IMR-90 (cell line): ENCODE measurements around the gene SLC6A3. TPM values are rescaled to one million over a fixed set of nuclear protein-coding genes. Genes with fewer than 3 reads are reported as not detected.

ENCODE experiments used
- ATAC-seq: fragments of 200-7000 bp; cut with Tn5 transposase; 2 replicates; pipeline ENCODE4 v1.9.1; 2020; ENCODE audit warnings: low read depth, mild to moderate bottlenecking, moderate library complexity
- BruUV-seq: library from RNA; stranded (reverse); fragments of 400-500 nt; replicated peaks from 2 replicates; lab custom pipeline; 2021; lab: Mats Ljungman, UMichigan
- CTCF ChIA-PET: fragments of 300-600 bp; formaldehyde crosslinking; extraction: SDS; loops from one replicate; lab custom pipeline; 2021; ENCODE audit warnings: antibody characterized with exemption; lab: Yijun Ruan, JAX
- POLR2A ChIA-PET: fragments of 300-600 bp; sonication (Branson Sonifier 250); formaldehyde crosslinking; loops from one replicate; lab custom pipeline; 2022; ENCODE audit warnings: antibody characterized with exemption; ENCODE audit not compliant: unreplicated experiment; lab: Charles Lee
- DNase-seq: peaks from one replicate; pipeline ENCODE4 v3.0.0; 2013
- H2AFZ ChIP-seq: replicated peaks from 2 replicates; pipeline ENCODE3; 2013; ENCODE audit warnings: low read length, mild to moderate bottlenecking; ENCODE audit not compliant: poor library complexity
- H2AK5ac ChIP-seq: 2 replicates; pipeline ENCODE4 v1.6.1; 2013; ENCODE audit warnings: low read depth, low read length, inconsistent platforms
- H2AK9ac ChIP-seq: replicated peaks from 2 replicates; pipeline ENCODE3; 2013; ENCODE audit warnings: mild to moderate bottlenecking, low read depth, low read length, moderate library complexity; ENCODE audit not compliant: poor library complexity
- H2BK120ac ChIP-seq: 2 replicates; pipeline ENCODE4 v1.6.1; 2013; ENCODE audit warnings: low read depth, low read length, inconsistent platforms
- H2BK15ac ChIP-seq: 3 replicates; pipeline ENCODE4 v1.6.1; 2013; ENCODE audit warnings: low read depth, low read length, inconsistent platforms
- H2BK20ac ChIP-seq: 2 replicates; pipeline ENCODE4 v1.6.1; 2013; ENCODE audit warnings: low read depth, mild to moderate bottlenecking, inconsistent platforms, low read length, moderate library complexity
- H2BK5ac ChIP-seq: 2 replicates; pipeline ENCODE4 v1.6.1; 2013; ENCODE audit warnings: mild to moderate bottlenecking, low read depth, low read length, inconsistent platforms; ENCODE audit not compliant: poor library complexity, severe bottlenecking
- H3K14ac ChIP-seq: replicated peaks from 2 replicates; pipeline ENCODE4 v1.6.1; 2013; ENCODE audit warnings: low read depth, low read length, inconsistent platforms
- H3K18ac ChIP-seq: 2 replicates; pipeline ENCODE4 v1.6.1; 2013; ENCODE audit warnings: low read depth, low read length, control low read depth
- H3K23ac ChIP-seq: 2 replicates; pipeline ENCODE4 v1.6.1; 2013; ENCODE audit warnings: low read depth, low read length, inconsistent platforms
- H3K27ac ChIP-seq: 2 replicates; pipeline ENCODE4 v1.5.1; 2013; ENCODE audit warnings: mild to moderate bottlenecking, control low read depth, low read length; ENCODE audit not compliant: insufficient read depth
- H3K27me3 ChIP-seq: 2 replicates; pipeline ENCODE4 v1.6.1; 2013; ENCODE audit warnings: low read length; ENCODE audit not compliant: control insufficient read depth, insufficient read depth
- H3K36me3 ChIP-seq: 2 replicates; pipeline ENCODE4 v1.6.1; 2013; ENCODE audit warnings: low read length, mixed read lengths; ENCODE audit not compliant: control insufficient read depth, insufficient read depth
- H3K4ac ChIP-seq: 2 replicates; pipeline ENCODE4 v1.6.1; 2013; ENCODE audit warnings: low read depth, low read length, inconsistent platforms
- H3K4me1 ChIP-seq: 2 replicates; pipeline ENCODE4 v1.6.1; 2013; ENCODE audit warnings: low read length, mixed read lengths; ENCODE audit not compliant: control insufficient read depth, insufficient read depth
- H3K4me2 ChIP-seq: 2 replicates; pipeline ENCODE4 v1.6.1; 2013; ENCODE audit warnings: low read depth, mild to moderate bottlenecking, control low read depth, low read length, moderate library complexity
- H3K4me3 ChIP-seq: 2 replicates; pipeline ENCODE4 v1.5.1; 2013; ENCODE audit warnings: low read depth, mild to moderate bottlenecking, control low read depth, low read length, moderate library complexity; ENCODE audit not compliant: insufficient read depth
- H3K56ac ChIP-seq: 2 replicates; pipeline ENCODE4 v1.6.1; 2013; ENCODE audit warnings: low read length, inconsistent platforms; ENCODE audit not compliant: insufficient read depth; ENCODE audit errors: extremely low read depth
- H3K79me1 ChIP-seq, 2 experiments: 2 replicates each; pipeline ENCODE4 v1.6.1; 2013; ENCODE audit warnings: low read length in 2 of 2, inconsistent platforms in 1 of 2, low read depth in 1 of 2
- H3K9ac ChIP-seq: 2 replicates; pipeline ENCODE4 v1.6.1; 2013; ENCODE audit warnings: low read depth, low read length, control low read depth
- H3K9me1 ChIP-seq: 2 replicates; pipeline ENCODE4 v1.6.1; 2013; ENCODE audit warnings: low read length, inconsistent platforms; ENCODE audit not compliant: insufficient read depth
- H3K9me3 ChIP-seq: 2 replicates; pipeline ENCODE4 v1.6.1; 2013; ENCODE audit warnings: low read length; ENCODE audit not compliant: control insufficient read depth, insufficient read depth
- H4K20me1 ChIP-seq: 2 replicates; pipeline ENCODE4 v1.6.1; 2013; ENCODE audit warnings: low read length, inconsistent platforms; ENCODE audit not compliant: insufficient read depth
- H4K5ac ChIP-seq: 2 replicates; pipeline ENCODE4 v1.6.1; 2013; ENCODE audit warnings: mild to moderate bottlenecking, low read depth, low read length, control low read depth
- H4K8ac ChIP-seq, 2 experiments: 2 replicates each; pipeline ENCODE4 v1.6.1; 2013; ENCODE audit warnings: low read depth in 2 of 2, low read length in 2 of 2, control low read depth in 1 of 2, inconsistent platforms in 1 of 2
- H4K91ac ChIP-seq: 2 replicates; pipeline ENCODE4 v1.6.1; 2013; ENCODE audit warnings: low read depth, low read length, inconsistent platforms; ENCODE audit not compliant: insufficient read depth
- BHLHE40 ChIP-seq: fragments of 150-350 bp; IDR thresholded peaks from 2 replicates; pipeline ENCODE4 v1.6.1; 2016; ENCODE audit warnings: mild to moderate bottlenecking, low read depth, low read length
- CEBPB ChIP-seq: IDR thresholded peaks from 2 replicates; pipeline ENCODE4 v1.6.1; 2012; ENCODE audit warnings: low read depth, low read length, improper control_type of control experiment
- CHD1 ChIP-seq: IDR thresholded peaks from 2 replicates; pipeline ENCODE4 v1.6.1; 2012; ENCODE audit warnings: low read depth, low read length, improper control_type of control experiment
- ELK1 ChIP-seq: fragments of 150-350 bp; IDR thresholded peaks from 2 replicates; pipeline ENCODE4 v1.6.1; 2016; ENCODE audit warnings: low read depth, mild to moderate bottlenecking, low read length, moderate library complexity, borderline replicate concordance
- FOS ChIP-seq: fragments of 150-350 bp; IDR thresholded peaks from 2 replicates; pipeline ENCODE4 v1.6.1; 2016; ENCODE audit warnings: low read depth, low read length
- MAZ ChIP-seq: IDR thresholded peaks from 2 replicates; pipeline ENCODE4 v1.6.1; 2012; ENCODE audit warnings: low read depth, mild to moderate bottlenecking, low read length, improper control_type of control experiment, moderate library complexity, borderline replicate concordance
- POLR2A ChIP-seq: IDR thresholded peaks from 2 replicates; pipeline ENCODE4 v1.6.1; 2012; ENCODE audit warnings: mild to moderate bottlenecking, low read depth, low read length
- RAD21 ChIP-seq: IDR thresholded peaks from 2 replicates; pipeline ENCODE4 v1.6.1; 2012; ENCODE audit warnings: low read length, improper control_type of control experiment
- SMC3 ChIP-seq: fragments of 150-350 bp; IDR thresholded peaks from 2 replicates; pipeline ENCODE4 v1.6.1; 2016; ENCODE audit warnings: low read depth, mild to moderate bottlenecking, antibody characterized with exemption, low read length, moderate library complexity
- WGBS, 2 experiments: methylation state at CpG; one replicate each; pipeline versions ENCODE4 v1.1.5 to v1.1.7; 2013; ENCODE audit warnings: missing lambda C conversion rate in 2 of 2; ENCODE audit not compliant: insufficient read length in 1 of 2; ENCODE audit errors: extremely low coverage in 2 of 2; 5-methylcytosine and 5-hydroxymethylcytosine counted together
- dilution Hi-C: fragments of 300-500 bp; cut with HindIII; formaldehyde crosslinking; loops from one replicate; pipeline ENCODE4 v1.14.3; 2018; ENCODE audit warnings: low sequenced_read_pairs; ENCODE audit not compliant: unreplicated experiment
- in situ Hi-C: fragments of 300-500 bp; cut with MboI; formaldehyde crosslinking; loops from 3 replicates; pipeline ENCODE4 v1.14.3; 2019; ENCODE audit warnings: low sequenced_read_pairs, inconsistent platforms, mixed read lengths
- intact Hi-C: fragments of 100-400 bp; cut with micrococcal nuclease; formaldehyde crosslinking; loops from 2 replicates; pipeline ENCODE4 v1.10.0; 2022
- polyA plus RNA-seq, 3 experiments: library from polyadenylated mRNA; depleted of rRNA; stranded (reverse); fragments of >200 nt; gene quantifications; 2 replicates each; pipeline ENCODE4 v1.2.3, GENCODE V29; 2012; ENCODE audit warnings: low replicate concordance in 1 of 3
- total RNA-seq: library from RNA; depleted of rRNA; stranded (reverse); fragments of >200 nt; gene quantifications from 2 replicates; pipeline ENCODE4 v1.2.3, GENCODE V29; 2012

The SLC6A3 gene
- total and polyA plus RNA-seq, 2 of the 4 experiments (the other 2 are of a cell fraction) = not detected

- Histone ChIP-seq H4K5ac (no peak overlapping the region), H3K27me3 (peaks cover 6% of the 10 kb centered on the region), H3K4me1 (no peaks in the 10 kb centered on the region; the same call in 1 of the 2 replicates), H2BK15ac (no peak overlapping the region), H3K4me2 (no peak overlapping the region), H2AK5ac (no peak overlapping the region), H2BK5ac (no peak overlapping the region), H2AK9ac (no peak overlapping the region), H4K91ac (no peak overlapping the region), H3K9me1 (no peaks in the 10 kb centered on the region), H3K9me3 (peaks cover 12% of the 10 kb centered on the region), H4K20me1 (no peaks in the 10 kb centered on the region), H3K4me3 (no peak overlapping the region), H3K23ac (no peak overlapping the region), H2AFZ (no peak overlapping the region), H3K36me3 (no peaks in the 10 kb centered on the region), H3K4ac (no peak overlapping the region), H3K56ac (no peak overlapping the region), H2BK20ac (no peak overlapping the region), H3K9ac (no peak overlapping the region), H3K27ac (no peak overlapping the region), H2BK120ac (no peak overlapping the region), H3K79me1 (no peaks in the 10 kb centered on the region), H4K8ac (no peak overlapping the region), H3K18ac (no peak overlapping the region), H3K14ac (no peak overlapping the region)
- no TSS peak for BruUV-seq
- in situ Hi-C loops (no loop called here), intact Hi-C loops (no loop called here), dilution Hi-C loops (no loop called here)
- ChIA-PET CTCF (no interaction called here), POLR2A (no interaction called here)
- TF ChIP-seq POLR2A (no peak), ELK1 (no peak), MAZ (no peak), CHD1 (no peak), FOS (no peak), BHLHE40 (no peak), CEBPB (no peak), RAD21 (no peak), SMC3 (no peak)
- WGBS, 2 experiments = 81% methylated on average over 4 of the region's 16 CpGs; no CpG with 5 or more reads in 1 of the 2 experiments
- DNase-seq (no peak), ATAC-seq (no peak)
Observed at GRCh38 chr5:1436681-1437080, 8.6 kb downstream of the SLC6A3 start.
